UCSD-AML1 (cell line): ENCODE measurements around the gene SCN1B.
A peak's percentile ranks its signal among the peaks of the same experiment; 100 is the strongest.
"Not testable (repeated sequence)": the region's sequence is repeated elsewhere in the genome, so short reads cannot be mapped to it uniquely, and the experiment has no call there.

Experiments
- DNase-seq: peaks from one replicate; lab custom pipeline; 2025; ENCODE audit not compliant: unreplicated experiment; lab: John Stamatoyannopoulos, UW

Gene SCN1B

GRCh38 chr19:35034588-35035382, 4.5 kb downstream of the SCN1B start:
- no peak for DNase-seq

- peak; percentile 74 for DNase-seq
Measured at GRCh38 chr19:35037716-35038622, 7.7 kb downstream of the SCN1B start.

GRCh38 chr19:35038623-35039512, 8.6 kb downstream of the SCN1B start:
- no peak for DNase-seq

GRCh38 chr19:35039881-35040825, 9.9 kb downstream of the SCN1B start:
- DNase-seq, result no peak

GRCh38 chr19:35040826-35041547, 10.7 kb downstream of the SCN1B start:
- DNase-seq, result peak; percentile 71

GRCh38 chr19:35041548-35042055, 11.3 kb downstream of the SCN1B start, which contains the start of gene HPN:
Gene HPN, plus strand, starts transcription at chr19:35041721. Its CDS starts 786 bp downstream, at chr19:35042507.
- no peak for DNase-seq

- DNase-seq, result no peak
Measured at GRCh38 chr19:35042056-35042730, 11.9 kb downstream of the SCN1B start.

- no peak for DNase-seq
Measured at GRCh38 chr19:35042954-35043604, 12.8 kb downstream of the SCN1B start.

- no peak for DNase-seq
Measured at GRCh38 chr19:35043906-35044305, 13.6 kb downstream of the SCN1B start.

- peak; percentile 67 for DNase-seq
Measured at GRCh38 chr19:35044317-35045117, 14.2 kb downstream of the SCN1B start.

- DNase-seq, result peak; percentile 80
Measured at GRCh38 chr19:35045667-35046300, 15.5 kb downstream of the SCN1B start.

GRCh38 chr19:35046461-35046860, 16.2 kb downstream of the SCN1B start:
- no peak for DNase-seq

GRCh38 chr19:35048911-35049411, 18.7 kb downstream of the SCN1B start:
- no peak for DNase-seq

GRCh38 chr19:35049456-35049855, 19.2 kb downstream of the SCN1B start:
- no peak for DNase-seq

GRCh38 chr19:35050662-35051061, 20.4 kb downstream of the SCN1B start:
- not testable (repeated sequence) for DNase-seq

- DNase-seq, result not testable (repeated sequence)
Measured at GRCh38 chr19:35051268-35051667, 21.0 kb downstream of the SCN1B start.
